IMR-90 (cell line): ENCODE measurements around the gene ARFIP2. TPM values are rescaled to one million over a fixed set of nuclear protein-coding genes. Genes with fewer than 3 reads are reported as not detected.

Source experiments
- ATAC-seq: fragments of 200-7000 bp; cut with Tn5 transposase; 2 replicates; pipeline ENCODE4 v1.9.1; 2020; ENCODE audit warnings: low read depth, mild to moderate bottlenecking, moderate library complexity
- BruUV-seq: library from RNA; stranded (reverse); fragments of 400-500 nt; replicated peaks from 2 replicates; lab custom pipeline; 2021; lab: Mats Ljungman, UMichigan
- CTCF ChIA-PET: fragments of 300-600 bp; formaldehyde crosslinking; extraction: SDS; loops from one replicate; lab custom pipeline; 2021; ENCODE audit warnings: antibody characterized with exemption; lab: Yijun Ruan, JAX
- POLR2A ChIA-PET: fragments of 300-600 bp; sonication (Branson Sonifier 250); formaldehyde crosslinking; loops from one replicate; lab custom pipeline; 2022; ENCODE audit warnings: antibody characterized with exemption; ENCODE audit not compliant: unreplicated experiment; lab: Charles Lee
- DNase-seq: peaks from one replicate; pipeline ENCODE4 v3.0.0; 2013
- H2AFZ ChIP-seq: replicated peaks from 2 replicates; pipeline ENCODE3; 2013; ENCODE audit warnings: low read length, mild to moderate bottlenecking; ENCODE audit not compliant: poor library complexity
- H2AK5ac ChIP-seq: 2 replicates; pipeline ENCODE4 v1.6.1; 2013; ENCODE audit warnings: low read depth, low read length, inconsistent platforms
- H2AK9ac ChIP-seq: replicated peaks from 2 replicates; pipeline ENCODE3; 2013; ENCODE audit warnings: mild to moderate bottlenecking, low read depth, low read length, moderate library complexity; ENCODE audit not compliant: poor library complexity
- H2BK120ac ChIP-seq: 2 replicates; pipeline ENCODE4 v1.6.1; 2013; ENCODE audit warnings: low read depth, low read length, inconsistent platforms
- H2BK15ac ChIP-seq: 3 replicates; pipeline ENCODE4 v1.6.1; 2013; ENCODE audit warnings: low read depth, low read length, inconsistent platforms
- H2BK20ac ChIP-seq: 2 replicates; pipeline ENCODE4 v1.6.1; 2013; ENCODE audit warnings: low read depth, mild to moderate bottlenecking, inconsistent platforms, low read length, moderate library complexity
- H2BK5ac ChIP-seq: 2 replicates; pipeline ENCODE4 v1.6.1; 2013; ENCODE audit warnings: mild to moderate bottlenecking, low read depth, low read length, inconsistent platforms; ENCODE audit not compliant: poor library complexity, severe bottlenecking
- H3K14ac ChIP-seq: replicated peaks from 2 replicates; pipeline ENCODE4 v1.6.1; 2013; ENCODE audit warnings: low read depth, low read length, inconsistent platforms
- H3K18ac ChIP-seq: 2 replicates; pipeline ENCODE4 v1.6.1; 2013; ENCODE audit warnings: low read depth, low read length, control low read depth
- H3K23ac ChIP-seq: 2 replicates; pipeline ENCODE4 v1.6.1; 2013; ENCODE audit warnings: low read depth, low read length, inconsistent platforms
- H3K27ac ChIP-seq: 2 replicates; pipeline ENCODE4 v1.5.1; 2013; ENCODE audit warnings: mild to moderate bottlenecking, control low read depth, low read length; ENCODE audit not compliant: insufficient read depth
- H3K27me3 ChIP-seq: 2 replicates; pipeline ENCODE4 v1.6.1; 2013; ENCODE audit warnings: low read length; ENCODE audit not compliant: control insufficient read depth, insufficient read depth
- H3K36me3 ChIP-seq: 2 replicates; pipeline ENCODE4 v1.6.1; 2013; ENCODE audit warnings: low read length, mixed read lengths; ENCODE audit not compliant: control insufficient read depth, insufficient read depth
- H3K4ac ChIP-seq: 2 replicates; pipeline ENCODE4 v1.6.1; 2013; ENCODE audit warnings: low read depth, low read length, inconsistent platforms
- H3K4me1 ChIP-seq: 2 replicates; pipeline ENCODE4 v1.6.1; 2013; ENCODE audit warnings: low read length, mixed read lengths; ENCODE audit not compliant: control insufficient read depth, insufficient read depth
- H3K4me2 ChIP-seq: 2 replicates; pipeline ENCODE4 v1.6.1; 2013; ENCODE audit warnings: low read depth, mild to moderate bottlenecking, control low read depth, low read length, moderate library complexity
- H3K4me3 ChIP-seq: 2 replicates; pipeline ENCODE4 v1.5.1; 2013; ENCODE audit warnings: low read depth, mild to moderate bottlenecking, control low read depth, low read length, moderate library complexity; ENCODE audit not compliant: insufficient read depth
- H3K56ac ChIP-seq: 2 replicates; pipeline ENCODE4 v1.6.1; 2013; ENCODE audit warnings: low read length, inconsistent platforms; ENCODE audit not compliant: insufficient read depth; ENCODE audit errors: extremely low read depth
- H3K79me1 ChIP-seq, 2 experiments: 2 replicates each; pipeline ENCODE4 v1.6.1; 2013; ENCODE audit warnings: low read length in 2 of 2, inconsistent platforms in 1 of 2, low read depth in 1 of 2
- H3K9ac ChIP-seq: 2 replicates; pipeline ENCODE4 v1.6.1; 2013; ENCODE audit warnings: low read depth, low read length, control low read depth
- H3K9me1 ChIP-seq: 2 replicates; pipeline ENCODE4 v1.6.1; 2013; ENCODE audit warnings: low read length, inconsistent platforms; ENCODE audit not compliant: insufficient read depth
- H3K9me3 ChIP-seq: 2 replicates; pipeline ENCODE4 v1.6.1; 2013; ENCODE audit warnings: low read length; ENCODE audit not compliant: control insufficient read depth, insufficient read depth
- H4K20me1 ChIP-seq: 2 replicates; pipeline ENCODE4 v1.6.1; 2013; ENCODE audit warnings: low read length, inconsistent platforms; ENCODE audit not compliant: insufficient read depth
- H4K5ac ChIP-seq: 2 replicates; pipeline ENCODE4 v1.6.1; 2013; ENCODE audit warnings: mild to moderate bottlenecking, low read depth, low read length, control low read depth
- H4K8ac ChIP-seq, 2 experiments: 2 replicates each; pipeline ENCODE4 v1.6.1; 2013; ENCODE audit warnings: low read depth in 2 of 2, low read length in 2 of 2, control low read depth in 1 of 2, inconsistent platforms in 1 of 2
- H4K91ac ChIP-seq: 2 replicates; pipeline ENCODE4 v1.6.1; 2013; ENCODE audit warnings: low read depth, low read length, inconsistent platforms; ENCODE audit not compliant: insufficient read depth
- BHLHE40 ChIP-seq: fragments of 150-350 bp; IDR thresholded peaks from 2 replicates; pipeline ENCODE4 v1.6.1; 2016; ENCODE audit warnings: mild to moderate bottlenecking, low read depth, low read length
- CHD1 ChIP-seq: IDR thresholded peaks from 2 replicates; pipeline ENCODE4 v1.6.1; 2012; ENCODE audit warnings: low read depth, low read length, improper control_type of control experiment
- MAZ ChIP-seq: IDR thresholded peaks from 2 replicates; pipeline ENCODE4 v1.6.1; 2012; ENCODE audit warnings: low read depth, mild to moderate bottlenecking, low read length, improper control_type of control experiment, moderate library complexity, borderline replicate concordance
- MXI1 ChIP-seq: IDR thresholded peaks from 2 replicates; pipeline ENCODE4 v1.6.1; 2012; ENCODE audit warnings: low read depth, mild to moderate bottlenecking, low read length, moderate library complexity, borderline replicate concordance
- NFE2L2 ChIP-seq: fragments of 150-350 bp; IDR thresholded peaks from 2 replicates; pipeline ENCODE4 v1.6.1; 2016; ENCODE audit warnings: low read depth, mild to moderate bottlenecking, low read length
- POLR2A ChIP-seq: IDR thresholded peaks from 2 replicates; pipeline ENCODE4 v1.6.1; 2012; ENCODE audit warnings: mild to moderate bottlenecking, low read depth, low read length
- RAD21 ChIP-seq: IDR thresholded peaks from 2 replicates; pipeline ENCODE4 v1.6.1; 2012; ENCODE audit warnings: low read length, improper control_type of control experiment
- RCOR1 ChIP-seq: IDR thresholded peaks from 2 replicates; pipeline ENCODE4 v1.6.1; 2012; ENCODE audit warnings: mild to moderate bottlenecking, low read length, improper control_type of control experiment; ENCODE audit not compliant: insufficient replicate concordance
- WGBS, 2 experiments: methylation state at CpG; one replicate each; pipeline versions ENCODE4 v1.1.5 to v1.1.7; 2013; ENCODE audit warnings: missing lambda C conversion rate in 2 of 2; ENCODE audit not compliant: insufficient read length in 1 of 2; ENCODE audit errors: extremely low coverage in 2 of 2; 5-methylcytosine and 5-hydroxymethylcytosine counted together
- dilution Hi-C: fragments of 300-500 bp; cut with HindIII; formaldehyde crosslinking; loops from one replicate; pipeline ENCODE4 v1.14.3; 2018; ENCODE audit warnings: low sequenced_read_pairs; ENCODE audit not compliant: unreplicated experiment
- in situ Hi-C: fragments of 300-500 bp; cut with MboI; formaldehyde crosslinking; loops from 3 replicates; pipeline ENCODE4 v1.14.3; 2019; ENCODE audit warnings: low sequenced_read_pairs, inconsistent platforms, mixed read lengths
- intact Hi-C: fragments of 100-400 bp; cut with micrococcal nuclease; formaldehyde crosslinking; loops from 2 replicates; pipeline ENCODE4 v1.10.0; 2022
- polyA plus RNA-seq, 3 experiments: library from polyadenylated mRNA; depleted of rRNA; stranded (reverse); fragments of >200 nt; gene quantifications; 2 replicates each; pipeline ENCODE4 v1.2.3, GENCODE V29; 2012; ENCODE audit warnings: low replicate concordance in 1 of 3
- total RNA-seq: library from RNA; depleted of rRNA; stranded (reverse); fragments of >200 nt; gene quantifications from 2 replicates; pipeline ENCODE4 v1.2.3, GENCODE V29; 2012
- TF ChIP-seq, protein P1 (sequence below): fragments of 150-350 bp; IDR thresholded peaks from 2 replicates; pipeline ENCODE4 v1.6.1; 2016; ENCODE audit warnings: low read depth, mild to moderate bottlenecking, low read length, moderate library complexity, borderline replicate concordance
- TF ChIP-seq, protein P2 (sequence below): fragments of 150-350 bp; IDR thresholded peaks from 2 replicates; pipeline ENCODE4 v1.6.1; 2017; ENCODE audit warnings: mild to moderate bottlenecking, antibody characterized with exemption, low read length, low read depth
- TF ChIP-seq, protein P3 (sequence below): conservative IDR thresholded peaks from 2 replicates; pipeline ENCODE4 v1.5.1; 2012; ENCODE audit warnings: mild to moderate bottlenecking, low read depth, low read length, improper control_type of control experiment

ARFIP2 gene
- total and polyA plus RNA-seq, 2 of the 4 experiments (the other 2 are of a cell fraction), result 84.4 to 93.9 TPM

DNA sequence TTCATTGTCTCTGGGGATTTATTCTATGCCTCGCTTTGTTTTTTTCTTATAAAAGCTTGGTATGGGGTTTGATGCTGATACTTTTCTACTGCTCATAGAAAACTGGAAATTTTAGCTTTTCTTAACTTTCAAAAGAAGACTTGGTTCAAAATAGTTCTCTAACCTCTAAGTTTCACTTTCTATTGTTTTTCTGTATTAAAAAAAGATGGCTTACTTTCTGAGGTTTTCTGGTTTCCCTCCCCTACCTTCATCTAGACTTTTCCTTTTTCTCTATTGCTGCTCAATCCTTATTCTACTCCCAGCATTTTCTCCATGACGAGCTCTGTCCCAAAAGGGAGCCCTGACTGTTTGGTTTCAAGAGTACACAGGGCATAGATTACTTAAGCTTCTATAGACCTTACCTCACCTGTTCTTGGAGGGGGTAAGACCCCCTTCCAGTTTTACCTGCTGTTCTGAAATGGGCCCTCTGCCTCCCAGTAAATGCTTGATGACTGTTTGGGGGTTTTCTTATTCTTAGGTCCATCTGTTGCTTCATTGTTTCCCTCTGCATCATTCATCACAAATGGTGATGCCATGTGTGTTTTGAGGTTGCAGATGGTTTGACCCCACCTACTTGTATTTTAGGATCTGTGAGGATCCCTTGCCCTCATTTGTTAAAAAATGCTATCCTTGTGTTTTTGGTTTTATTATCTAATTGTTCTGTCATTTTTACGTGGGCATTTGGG is 45.4 kb upstream of the ARFIP2 start:
- no TSS peak for BruUV-seq
- peaks cover 2% of the 10 kb centered on the region; the same call in 1 of the 2 replicates for H4K20me1 ChIP-seq
- no peak overlapping the region for H2BK15ac ChIP-seq
- H3K23ac ChIP-seq, result no peak overlapping the region
- H2BK20ac ChIP-seq, result no peak overlapping the region
- H3K9me1 ChIP-seq, result no peaks in the 10 kb centered on the region
- H3K4me2 ChIP-seq, result no peak overlapping the region
- H2AK5ac ChIP-seq, result no peak overlapping the region
- CTCF ChIA-PET, result interaction anchor here (0.9 to 1.4 kb wide), 2 partner anchors 157 to 179 kb away, joined by 3 to 4 read pairs; partner anchors contain the start of gene MRPL17
- peaks cover 2% of the 10 kb centered on the region; the same call in 1 of the 2 replicates for H3K36me3 ChIP-seq
- H2BK120ac ChIP-seq, result no peak overlapping the region
- POLR2A ChIA-PET, result no interaction called here
- no peak overlapping the region for H2AK9ac ChIP-seq
- ATAC-seq (no peak), DNase-seq (no peak)
- no peak overlapping the region for H3K18ac ChIP-seq
- no peak for TF ChIP-seq RCOR1
- TF ChIP-seq MAZ, result no peak
- TF ChIP-seq, protein P1, sequence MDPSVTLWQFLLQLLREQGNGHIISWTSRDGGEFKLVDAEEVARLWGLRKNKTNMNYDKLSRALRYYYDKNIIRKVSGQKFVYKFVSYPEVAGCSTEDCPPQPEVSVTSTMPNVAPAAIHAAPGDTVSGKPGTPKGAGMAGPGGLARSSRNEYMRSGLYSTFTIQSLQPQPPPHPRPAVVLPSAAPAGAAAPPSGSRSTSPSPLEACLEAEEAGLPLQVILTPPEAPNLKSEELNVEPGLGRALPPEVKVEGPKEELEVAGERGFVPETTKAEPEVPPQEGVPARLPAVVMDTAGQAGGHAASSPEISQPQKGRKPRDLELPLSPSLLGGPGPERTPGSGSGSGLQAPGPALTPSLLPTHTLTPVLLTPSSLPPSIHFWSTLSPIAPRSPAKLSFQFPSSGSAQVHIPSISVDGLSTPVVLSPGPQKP, result no peak
- no peak for TF ChIP-seq CHD1
- TF ChIP-seq MXI1, result no peak
- no peak for TF ChIP-seq NFE2L2
- TF ChIP-seq, protein P2, sequence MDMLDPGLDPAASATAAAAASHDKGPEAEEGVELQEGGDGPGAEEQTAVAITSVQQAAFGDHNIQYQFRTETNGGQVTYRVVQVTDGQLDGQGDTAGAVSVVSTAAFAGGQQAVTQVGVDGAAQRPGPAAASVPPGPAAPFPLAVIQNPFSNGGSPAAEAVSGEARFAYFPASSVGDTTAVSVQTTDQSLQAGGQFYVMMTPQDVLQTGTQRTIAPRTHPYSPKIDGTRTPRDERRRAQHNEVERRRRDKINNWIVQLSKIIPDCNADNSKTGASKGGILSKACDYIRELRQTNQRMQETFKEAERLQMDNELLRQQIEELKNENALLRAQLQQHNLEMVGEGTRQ, result no peak
- TF ChIP-seq POLR2A, result no peak
- TF ChIP-seq BHLHE40, result no peak
- TF ChIP-seq, protein P3, sequence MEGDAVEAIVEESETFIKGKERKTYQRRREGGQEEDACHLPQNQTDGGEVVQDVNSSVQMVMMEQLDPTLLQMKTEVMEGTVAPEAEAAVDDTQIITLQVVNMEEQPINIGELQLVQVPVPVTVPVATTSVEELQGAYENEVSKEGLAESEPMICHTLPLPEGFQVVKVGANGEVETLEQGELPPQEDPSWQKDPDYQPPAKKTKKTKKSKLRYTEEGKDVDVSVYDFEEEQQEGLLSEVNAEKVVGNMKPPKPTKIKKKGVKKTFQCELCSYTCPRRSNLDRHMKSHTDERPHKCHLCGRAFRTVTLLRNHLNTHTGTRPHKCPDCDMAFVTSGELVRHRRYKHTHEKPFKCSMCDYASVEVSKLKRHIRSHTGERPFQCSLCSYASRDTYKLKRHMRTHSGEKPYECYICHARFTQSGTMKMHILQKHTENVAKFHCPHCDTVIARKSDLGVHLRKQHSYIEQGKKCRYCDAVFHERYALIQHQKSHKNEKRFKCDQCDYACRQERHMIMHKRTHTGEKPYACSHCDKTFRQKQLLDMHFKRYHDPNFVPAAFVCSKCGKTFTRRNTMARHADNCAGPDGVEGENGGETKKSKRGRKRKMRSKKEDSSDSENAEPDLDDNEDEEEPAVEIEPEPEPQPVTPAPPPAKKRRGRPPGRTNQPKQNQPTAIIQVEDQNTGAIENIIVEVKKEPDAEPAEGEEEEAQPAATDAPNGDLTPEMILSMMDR, result no peak
- TF ChIP-seq RAD21, result no peak
- in situ Hi-C loops, result no loop called here
- no peak overlapping the region for H3K4ac ChIP-seq
- H3K79me1 ChIP-seq, result no peaks in the 10 kb centered on the region; a peak in 1 of 4 replicates
- 0 out of 2 replicates have a peak, but pooled peaks cover 2% of the 10 kb centered on the region for H3K4me1 ChIP-seq
- H2AFZ ChIP-seq, result no peak overlapping the region
- no CpG with 5 or more reads among the region's 3 CpGs for WGBS, 2 experiments
- H3K9ac ChIP-seq, result no peak overlapping the region
- no peak overlapping the region for H3K27ac ChIP-seq
- no peaks in the 10 kb centered on the region for H3K27me3 ChIP-seq
- no peak overlapping the region for H3K14ac ChIP-seq
- no peaks in the 10 kb centered on the region for H3K9me3 ChIP-seq
- dilution Hi-C loops, result no loop called here
- H3K4me3 ChIP-seq, result no peak overlapping the region
- no peak overlapping the region for H2BK5ac ChIP-seq
- intact Hi-C loops, result no loop called here
- no peak overlapping the region for H3K56ac ChIP-seq
- H4K5ac ChIP-seq, result no peak overlapping the region
- H4K8ac ChIP-seq, result no peak overlapping the region
- no peak overlapping the region for H4K91ac ChIP-seq
